Measurements from ENCODE around the gene SERTAD1. TPM values are rescaled to one million over a fixed set of nuclear protein-coding genes. Genes with fewer than 3 reads are reported as not detected.
A peak's percentile ranks its signal among the peaks of the same experiment; 100 is the strongest.

Gene SERTAD1
- total RNA-seq, 1 donor from 2014 or later, result 22.9 TPM

- no peak overlapping the region for H3K4me2 ChIP-seq (ENCODE audit: low read length)
- FAIRE-seq (no peak), DNase-seq (ENCODE audit: low read depth) (no peak)
- no peaks in the 10 kb centered on the region for H3K4me1 ChIP-seq (ENCODE audit: insufficient read depth, low read length)
- no peaks in the 10 kb centered on the region for H4K20me1 ChIP-seq (ENCODE audit: insufficient read depth, low read length)
- no peaks in the 10 kb centered on the region for H3K27me3 ChIP-seq (ENCODE audit: insufficient read depth, low read length)
- Mint-ChIP-seq H3K9me3 (ENCODE audit: unreplicated experiment) (no peaks in the 10 kb centered on the region), H3K4me1 (ENCODE audit: low read depth, unreplicated experiment) (no peaks in the 10 kb centered on the region), H3K4me3 (ENCODE audit: unreplicated experiment) (no peak overlapping the region), H3K36me3 (ENCODE audit: low read depth, unreplicated experiment) (peaks cover 4% of the 10 kb centered on the region), H3K27ac (ENCODE audit: unreplicated experiment) (peak overlapping the region; percentile 1), H3K27me3 (ENCODE audit: low read depth, unreplicated experiment) (peaks cover 32% of the 10 kb centered on the region)
- no peak overlapping the region for H3K4me3 ChIP-seq (ENCODE audit: insufficient read depth, low read depth, low read length)
- H3K27ac ChIP-seq (ENCODE audit: low read depth, low read length), result no peak overlapping the region
- no peaks in the 10 kb centered on the region for H3K9me3 ChIP-seq (ENCODE audit: insufficient read depth, low read depth, low read length)
- H3K9ac ChIP-seq (ENCODE audit: low read length), result no peak overlapping the region
- no peaks in the 10 kb centered on the region for H3K79me2 ChIP-seq (ENCODE audit: insufficient read depth, low read length)
- no peaks in the 10 kb centered on the region for H3K36me3 ChIP-seq (ENCODE audit: insufficient read depth, low read length)
- no peak overlapping the region for H2AFZ ChIP-seq (ENCODE audit: low read depth, low read length)
- no peak for TF ChIP-seq CTCF (IDR thresholded peaks at IDR 0.05; ENCODE audit: insufficient read depth, low read depth, low read length)
- no peak for TF ChIP-seq EZH2 (IDR thresholded peaks at IDR 0.05; ENCODE audit: insufficient read depth, low read length)
Measured at GRCh38 chr19:40395956-40396355, 29.8 kb downstream of the SERTAD1 start.

GRCh38 chr19:40394816-40395210, 31.0 kb downstream of the SERTAD1 start:
- Histone ChIP-seq H3K4me1 (ENCODE audit: insufficient read depth, low read length) (no peaks in the 10 kb centered on the region), H3K36me3 (ENCODE audit: insufficient read depth, low read length) (no peaks in the 10 kb centered on the region), H3K79me2 (ENCODE audit: insufficient read depth, low read length) (no peaks in the 10 kb centered on the region), H3K4me3 (ENCODE audit: insufficient read depth, low read depth, low read length) (no peak overlapping the region), H3K27me3 (ENCODE audit: insufficient read depth, low read length) (no peaks in the 10 kb centered on the region), H3K27ac (ENCODE audit: low read depth, low read length) (no peak overlapping the region), H3K9me3 (ENCODE audit: insufficient read depth, low read depth, low read length) (no peaks in the 10 kb centered on the region), H3K9ac (ENCODE audit: low read length) (no peak overlapping the region), H3K4me2 (ENCODE audit: low read length) (no peak overlapping the region), H2AFZ (ENCODE audit: low read depth, low read length) (no peak overlapping the region), H4K20me1 (ENCODE audit: insufficient read depth, low read length) (no peaks in the 10 kb centered on the region)
- no peaks in the 10 kb centered on the region for H3K4me1 Mint-ChIP-seq (ENCODE audit: low read depth, unreplicated experiment)
- DNase-seq (ENCODE audit: low read depth), result no peak
- H3K27me3 Mint-ChIP-seq (ENCODE audit: low read depth, unreplicated experiment), result peaks cover 35% of the 10 kb centered on the region
- H3K4me3 Mint-ChIP-seq (ENCODE audit: unreplicated experiment), result no peak overlapping the region
- no peak for TF ChIP-seq CTCF (IDR thresholded peaks at IDR 0.05; ENCODE audit: insufficient read depth, low read depth, low read length)
- TF ChIP-seq EZH2 (IDR thresholded peaks at IDR 0.05; ENCODE audit: insufficient read depth, low read length), result no peak
- peaks cover 7% of the 10 kb centered on the region for H3K36me3 Mint-ChIP-seq (ENCODE audit: low read depth, unreplicated experiment)
- no peak for FAIRE-seq
- H3K9me3 Mint-ChIP-seq (ENCODE audit: unreplicated experiment), result no peaks in the 10 kb centered on the region
- H3K27ac Mint-ChIP-seq (ENCODE audit: unreplicated experiment), result no peak overlapping the region

GRCh38 chr19:40393894-40394815, 31.6 kb downstream of the SERTAD1 start:
- no peak for FAIRE-seq
- Histone ChIP-seq H3K4me1 (ENCODE audit: insufficient read depth, low read length) (no peaks in the 10 kb centered on the region), H3K79me2 (ENCODE audit: insufficient read depth, low read length) (no peaks in the 10 kb centered on the region), H3K4me2 (ENCODE audit: low read length) (no peak overlapping the region), H3K9me3 (ENCODE audit: insufficient read depth, low read depth, low read length) (no peaks in the 10 kb centered on the region), H3K9ac (ENCODE audit: low read length) (no peak overlapping the region), H2AFZ (ENCODE audit: low read depth, low read length) (no peak overlapping the region), H3K36me3 (ENCODE audit: insufficient read depth, low read length) (no peaks in the 10 kb centered on the region), H3K4me3 (ENCODE audit: insufficient read depth, low read depth, low read length) (no peak overlapping the region), H3K27ac (ENCODE audit: low read depth, low read length) (no peak overlapping the region), H4K20me1 (ENCODE audit: insufficient read depth, low read length) (no peaks in the 10 kb centered on the region), H3K27me3 (ENCODE audit: insufficient read depth, low read length) (no peaks in the 10 kb centered on the region)
- no peak overlapping the region for H3K27ac Mint-ChIP-seq (ENCODE audit: unreplicated experiment)
- H3K4me1 Mint-ChIP-seq (ENCODE audit: low read depth, unreplicated experiment), result no peaks in the 10 kb centered on the region
- peaks cover 4% of the 10 kb centered on the region for H3K36me3 Mint-ChIP-seq (ENCODE audit: low read depth, unreplicated experiment)
- no peak for DNase-seq (ENCODE audit: low read depth)
- peaks cover 30% of the 10 kb centered on the region for H3K27me3 Mint-ChIP-seq (ENCODE audit: low read depth, unreplicated experiment)
- no peak for TF ChIP-seq CTCF (IDR thresholded peaks at IDR 0.05; ENCODE audit: insufficient read depth, low read depth, low read length)
- TF ChIP-seq EZH2 (IDR thresholded peaks at IDR 0.05; ENCODE audit: insufficient read depth, low read length), result no peak
- H3K9me3 Mint-ChIP-seq (ENCODE audit: unreplicated experiment), result no peaks in the 10 kb centered on the region
- H3K4me3 Mint-ChIP-seq (ENCODE audit: unreplicated experiment), result no peak overlapping the region

All from astrocyte (in vitro differentiated cells and primary cell).